Hepatocyte (in vitro differentiated cells): Measurements from ENCODE around the gene BANK1.

Experiments
- CTCF ChIP-seq: fragments of 200-600 bp; sonication (generic); IDR thresholded peaks from 2 replicates; pipeline ENCODE4 v1.5.1; 2016; ENCODE audit warnings: antibody characterized with exemption, mild to moderate bottlenecking; ENCODE audit not compliant: poor library complexity
- EZH2 ChIP-seq: fragments of 200-600 bp; sonication (generic); IDR thresholded peaks from 2 replicates; pipeline ENCODE4 v1.6.1; 2016; ENCODE audit warnings: antibody characterized with exemption, mild to moderate bottlenecking, borderline replicate concordance
- EZH2phosphoT487 ChIP-seq: fragments of 200-600 bp; sonication (generic); IDR thresholded peaks from one replicate; pipeline ENCODE4 v1.6.1; 2018; ENCODE audit warnings: antibody characterized with exemption, mild to moderate bottlenecking, low read depth, moderate library complexity; ENCODE audit not compliant: unreplicated experiment, severe bottlenecking

GRCh38 chr4:101948055-101948454 lies 157.5 kb downstream of the BANK1 start:
- TF ChIP-seq CTCF (no peak), EZH2 (no peak), EZH2phosphoT487 (no peak)
